Adipocyte (in vitro differentiated cells): ENCODE data around the gene SOAT2.

Experiments used
- DNase-seq: peaks from one replicate; pipeline ENCODE4 v3.0.0-alpha.2; 2015; ENCODE audit warnings: low read depth
- H3K27me3 ChIP-seq: replicated peaks from 2 replicates; pipeline ENCODE4 v1.7.0; 2013; ENCODE audit warnings: mild to moderate bottlenecking, low read length, moderate library complexity; ENCODE audit not compliant: control insufficient read depth, insufficient read depth
- H3K36me3 ChIP-seq: 2 replicates; pipeline ENCODE4 v1.7.0; 2013; ENCODE audit warnings: low read length, mild to moderate bottlenecking, moderate library complexity; ENCODE audit not compliant: control insufficient read depth, insufficient read depth, severe bottlenecking
- H3K4me1 ChIP-seq: 2 replicates; pipeline ENCODE4 v1.7.0; 2013; ENCODE audit warnings: mild to moderate bottlenecking, low read length, moderate library complexity; ENCODE audit not compliant: control insufficient read depth, insufficient read depth
- H3K4me3 ChIP-seq: 2 replicates; pipeline ENCODE4 v1.7.0; 2013; ENCODE audit warnings: mild to moderate bottlenecking, low read length, moderate library complexity
- H3K9ac ChIP-seq: 2 replicates; pipeline ENCODE4 v1.7.0; 2013; ENCODE audit warnings: mild to moderate bottlenecking, low read length, moderate library complexity
- H3K9me3 ChIP-seq: 2 replicates; pipeline ENCODE4 v1.7.0; 2013; ENCODE audit warnings: mild to moderate bottlenecking, low read length, moderate library complexity; ENCODE audit not compliant: control insufficient read depth

SOAT2 gene

GRCh38 chr12:53067074-53067992, 36.0 kb upstream of the SOAT2 start:
- peak; percentile 33 for DNase-seq
- H3K4me3 ChIP-seq, result no peak overlapping the region
- H3K27me3 ChIP-seq, result no peaks in the 10 kb centered on the region
- no peaks in the 10 kb centered on the region for H3K9me3 ChIP-seq
- peaks cover 89% of the 10 kb centered on the region for H3K4me1 ChIP-seq
- H3K36me3 ChIP-seq, result peaks cover 19% of the 10 kb centered on the region
- peak overlapping the region; percentile 89 for H3K9ac ChIP-seq

- no peaks in the 10 kb centered on the region for H3K27me3 ChIP-seq
- H3K4me3 ChIP-seq, result no peak overlapping the region
- H3K36me3 ChIP-seq, result peaks cover 11% of the 10 kb centered on the region
- H3K4me1 ChIP-seq, result peaks cover 87% of the 10 kb centered on the region
- DNase-seq, result no peak
- H3K9me3 ChIP-seq, result no peaks in the 10 kb centered on the region
- H3K9ac ChIP-seq, result peak overlapping the region; percentile 89
Measured at GRCh38 chr12:53067993-53068770, 35.1 kb upstream of the SOAT2 start.

DNA sequence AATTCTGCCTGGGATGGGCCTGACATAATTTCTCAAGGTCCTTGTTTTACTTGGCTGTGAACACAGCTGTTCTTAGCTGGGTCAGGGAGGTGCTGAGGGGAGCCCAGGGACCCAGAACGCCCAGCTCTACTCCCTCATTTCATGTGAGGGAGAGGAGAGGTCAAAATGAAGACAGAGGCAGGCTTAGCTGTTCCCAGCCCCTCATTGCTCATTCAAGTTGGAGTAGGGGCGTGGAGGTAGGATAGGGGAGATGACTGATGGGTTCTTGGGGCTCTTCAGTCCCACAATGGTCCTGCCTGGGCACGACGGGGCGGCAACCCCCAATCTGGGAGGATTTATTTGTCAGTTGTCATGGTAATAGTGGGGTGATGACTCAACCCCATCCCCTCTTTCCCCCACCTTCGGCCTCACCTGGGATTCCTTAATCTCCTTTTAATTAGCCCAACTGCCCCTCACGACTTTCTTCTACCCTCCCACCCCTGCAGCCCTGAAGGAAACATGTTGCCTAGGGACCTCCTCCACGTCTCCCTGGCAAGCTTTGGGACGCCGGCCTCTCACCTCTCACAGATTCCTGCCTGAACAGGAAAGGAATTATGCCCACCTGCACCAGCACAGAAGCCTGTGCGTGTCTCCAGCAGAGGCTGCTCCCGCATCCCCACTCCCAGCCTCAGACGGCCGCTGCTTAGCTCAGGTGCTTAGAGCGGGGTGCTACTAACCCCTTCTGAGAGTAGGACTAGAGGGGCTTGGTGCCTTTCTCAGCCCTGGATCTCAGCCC, 34.3 kb upstream of the SOAT2 start:
- Histone ChIP-seq H3K4me1 (peaks cover 83% of the 10 kb centered on the region), H3K9ac (peak overlapping the region; percentile 89), H3K27me3 (no peaks in the 10 kb centered on the region), H3K4me3 (peak overlapping the region; percentile 30), H3K36me3 (peaks cover 5% of the 10 kb centered on the region), H3K9me3 (no peaks in the 10 kb centered on the region)
- DNase-seq, result peak; percentile 27

GRCh38 chr12:53069621-53070410, 33.5 kb upstream of the SOAT2 start:
- Histone ChIP-seq H3K4me1 (peaks cover 83% of the 10 kb centered on the region), H3K4me3 (peak overlapping the region; percentile 30), H3K9ac (peak overlapping the region; percentile 89), H3K27me3 (no peaks in the 10 kb centered on the region), H3K9me3 (no peaks in the 10 kb centered on the region), H3K36me3 (peaks cover 8% of the 10 kb centered on the region)
- peak; percentile 27 for DNase-seq

GRCh38 chr12:53070877-53071492, 32.3 kb upstream of the SOAT2 start:
- no peaks in the 10 kb centered on the region for H3K9me3 ChIP-seq
- DNase-seq, result no peak

DNA sequence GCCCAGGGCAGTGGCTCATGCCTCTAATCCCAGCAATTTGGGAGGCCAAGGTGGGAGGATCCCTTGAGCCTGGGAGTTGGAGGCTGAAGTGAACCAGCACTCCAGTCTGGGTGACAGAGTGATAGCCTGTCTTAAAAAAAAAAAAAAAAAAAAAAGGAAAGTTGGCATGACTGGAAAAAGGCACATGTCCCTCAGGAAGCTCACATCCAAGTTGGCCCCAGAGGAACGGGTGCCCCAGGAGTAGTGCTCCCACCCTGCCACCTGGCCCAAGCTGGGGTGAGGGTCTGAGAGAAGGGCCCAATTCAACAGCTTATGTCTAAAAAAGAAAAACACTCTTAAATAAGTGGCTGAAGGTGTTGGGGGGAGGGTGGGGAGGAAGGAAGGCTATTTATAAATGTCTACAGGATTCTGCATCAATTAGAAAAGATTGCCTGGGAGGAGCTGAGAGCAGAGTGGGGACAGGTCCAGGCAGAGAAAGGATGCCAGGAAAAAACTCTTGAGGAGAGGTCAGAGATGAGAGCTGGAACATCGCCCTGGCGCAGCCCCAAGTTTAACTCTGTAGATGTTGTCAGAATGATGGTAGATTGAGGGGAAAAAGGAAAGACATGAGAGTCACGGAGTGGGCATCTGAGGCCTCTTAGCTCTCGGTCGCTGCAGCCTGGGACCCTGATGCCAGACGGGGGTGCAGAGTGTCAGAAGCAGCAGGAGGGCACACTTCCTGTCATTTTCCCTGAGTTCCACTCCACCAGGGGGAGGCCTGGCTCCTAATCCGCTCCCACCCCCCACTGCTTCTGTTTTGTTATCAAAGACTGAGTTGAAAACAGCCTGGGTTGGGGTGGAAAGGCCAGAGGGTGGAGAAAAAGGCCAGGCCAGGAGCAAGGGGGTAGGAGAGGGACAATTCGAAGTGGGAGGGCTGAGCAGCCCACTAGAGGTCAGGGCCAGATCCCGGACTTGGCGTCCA, 31.4 kb upstream of the SOAT2 start:
- H3K4me1 ChIP-seq, result peaks cover 65% of the 10 kb centered on the region
- peak overlapping the region; percentile 89 for H3K9ac ChIP-seq
- DNase-seq, result no peak

More at GRCh38 chr12:53070877-53071492, 32.3 kb upstream of the SOAT2 start:
- Histone ChIP-seq H3K4me3 (peak overlapping the region; percentile 14), H3K9ac (peak overlapping the region; percentile 89), H3K27me3 (no peaks in the 10 kb centered on the region), H3K4me1 (peaks cover 72% of the 10 kb centered on the region), H3K36me3 (peaks cover 15% of the 10 kb centered on the region)

GRCh38 chr12:53073881-53074280, 29.4 kb upstream of the SOAT2 start:
- H3K27me3 ChIP-seq, result no peaks in the 10 kb centered on the region
- no peaks in the 10 kb centered on the region for H3K9me3 ChIP-seq
- no peak for DNase-seq
- H3K4me1 ChIP-seq, result peaks cover 62% of the 10 kb centered on the region
- peak overlapping the region; percentile 5 for H3K4me3 ChIP-seq
- H3K36me3 ChIP-seq, result peaks cover 29% of the 10 kb centered on the region
- H3K9ac ChIP-seq, result peak overlapping the region; percentile 24

More for the DNA sequence above, 31.4 kb upstream of the SOAT2 start:
- H3K36me3 ChIP-seq, result peaks cover 23% of the 10 kb centered on the region
- H3K9me3 ChIP-seq, result no peaks in the 10 kb centered on the region
- H3K27me3 ChIP-seq, result no peaks in the 10 kb centered on the region
- H3K4me3 ChIP-seq, result peak overlapping the region; percentile 53

DNA sequence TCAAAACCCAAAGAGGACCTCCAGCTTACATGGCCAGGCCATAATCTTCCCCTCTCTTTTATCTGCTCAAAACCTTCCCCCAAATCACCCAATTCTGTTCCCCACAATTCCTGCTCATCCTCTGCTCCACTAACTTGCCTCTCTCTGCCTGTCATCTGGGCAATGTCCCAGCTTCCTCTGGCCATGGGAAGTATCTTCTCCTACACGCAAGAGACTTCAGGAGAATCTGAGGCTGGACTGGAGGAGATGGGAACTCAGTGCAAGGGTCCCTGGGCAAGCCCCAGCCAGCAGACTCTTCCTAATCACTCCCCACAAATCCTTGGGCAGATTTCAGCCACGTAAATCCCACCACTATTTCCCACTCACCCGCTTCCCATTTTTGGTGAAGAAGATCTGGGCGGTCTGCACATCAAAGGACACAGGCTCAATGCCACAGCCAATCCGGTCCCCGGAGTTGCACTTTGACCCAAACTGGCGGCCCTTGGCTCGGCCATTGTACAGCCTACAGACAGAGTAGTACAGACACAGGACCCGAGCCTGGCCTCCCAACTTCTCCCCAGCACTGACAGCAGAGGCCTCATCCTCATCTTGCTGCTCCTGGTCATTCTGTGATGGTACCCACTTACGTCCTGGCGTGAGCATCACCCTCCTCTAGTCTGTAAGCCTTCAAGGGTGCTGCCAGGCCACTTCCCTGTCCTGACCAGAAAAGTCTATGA, 28.8 kb upstream of the SOAT2 start:
- peaks cover 57% of the 10 kb centered on the region for H3K4me1 ChIP-seq
- H3K9ac ChIP-seq, result peak overlapping the region; percentile 24
- DNase-seq, result no peak
- H3K27me3 ChIP-seq, result no peaks in the 10 kb centered on the region
- H3K4me3 ChIP-seq, result peak overlapping the region; percentile 5
- H3K36me3 ChIP-seq, result peaks cover 29% of the 10 kb centered on the region
- no peaks in the 10 kb centered on the region for H3K9me3 ChIP-seq

DNA sequence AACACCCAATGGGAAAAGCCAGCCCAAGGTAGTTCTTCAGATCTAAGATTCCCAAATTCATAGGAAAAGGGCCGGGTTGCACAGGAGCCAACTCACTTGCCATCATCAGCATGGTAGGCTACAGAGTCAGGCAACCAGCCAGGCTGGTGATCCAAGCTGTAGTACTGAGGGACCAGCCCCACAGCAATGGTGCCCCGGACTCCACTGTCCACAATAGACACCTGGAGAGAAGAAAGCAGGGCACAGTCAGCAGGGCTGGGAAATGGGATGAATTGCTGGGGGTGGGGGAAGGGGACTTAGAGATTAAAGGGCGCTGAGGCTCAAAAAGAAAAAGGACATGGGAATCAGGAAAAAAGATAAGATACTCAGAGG, 28.3 kb upstream of the SOAT2 start:
- Histone ChIP-seq H3K4me1 (peaks cover 56% of the 10 kb centered on the region), H3K4me3 (no peak overlapping the region), H3K9me3 (no peaks in the 10 kb centered on the region), H3K27me3 (no peaks in the 10 kb centered on the region), H3K9ac (no peak overlapping the region), H3K36me3 (peaks cover 29% of the 10 kb centered on the region)
- DNase-seq, result no peak
